K562 (cell line): ENCODE data around the gene P2RX1. TPM values are rescaled to one million over a fixed set of nuclear protein-coding genes. Genes with fewer than 3 reads are reported as not detected.

Experiments used
- BDP1 ChIP-seq: IDR thresholded peaks from 3 replicates; pipeline ENCODE4 v1.6.1; 2011; ENCODE audit not compliant: insufficient read length, insufficient read depth
- CBFA2T2 ChIP-seq: fragments of 450-650 bp; conservative IDR thresholded peaks from 2 replicates; pipeline ENCODE4 v1.6.1; 2017; ENCODE audit warnings: mild to moderate bottlenecking
- CGGBP1 ChIP-seq: fragments of 250-450 bp; sonication (Bioruptor Pico); IDR thresholded peaks from 2 replicates; pipeline ENCODE4 v1.9.0; 2021; ENCODE audit warnings: mild to moderate bottlenecking
- CREM ChIP-seq: IDR thresholded peaks from 2 replicates; pipeline ENCODE4 v1.6.1; 2014; ENCODE audit warnings: antibody characterized with exemption, low read depth
- DEAF1 ChIP-seq: fragments of 450-650 bp; formaldehyde crosslinking; IDR thresholded peaks from 2 replicates; pipeline ENCODE4 v1.4.0; 2020; ENCODE audit warnings: mild to moderate bottlenecking, moderate library complexity
- E4F1 ChIP-seq: fragments of 250-450 bp; sonication (Bioruptor Pico); IDR thresholded peaks from 2 replicates; pipeline ENCODE4 v1.5.0; 2021; ENCODE audit warnings: mild to moderate bottlenecking, borderline replicate concordance
- HMBOX1 ChIP-seq: sonication (generic); IDR thresholded peaks from 2 replicates; pipeline ENCODE4 v1.6.1; 2016
- HNRNPH1 ChIP-seq: fragments of 200-400 bp; formaldehyde crosslinking; optimal IDR thresholded peaks from 2 replicates; pipeline ENCODE3; 2017; ENCODE audit warnings: low read depth, mild to moderate bottlenecking, low read length, moderate library complexity
- KDM1A ChIP-seq, 2 experiments: fragments of 450-650 bp; IDR thresholded peaks; 2 replicates each; pipeline ENCODE4 v1.6.1; 2016; ENCODE audit warnings: mild to moderate bottlenecking in 2 of 2
- L3MBTL2 ChIP-seq: fragments of 450-650 bp; IDR thresholded peaks from 2 replicates; pipeline ENCODE4 v1.6.1; 2016; ENCODE audit warnings: mild to moderate bottlenecking, moderate library complexity
- LCOR ChIP-seq: sonication (generic); formaldehyde crosslinking; IDR thresholded peaks from 2 replicates; pipeline ENCODE4 v1.8.0; 2022; ENCODE audit warnings: mild to moderate bottlenecking, missing genetic modification reagents
- MYNN ChIP-seq, 2 experiments: sonication (generic); formaldehyde crosslinking in 1 of 2; IDR thresholded peaks; 2 replicates each; pipeline versions ENCODE4 v1.5.0 to v1.6.1; 2016 to 2020; ENCODE audit warnings: antibody characterized with exemption in 1 of 2, missing genetic modification reagents in 1 of 2
- PHF8 ChIP-seq: fragments of 200-600 bp; sonication (generic); IDR thresholded peaks from 2 replicates; pipeline ENCODE4 v1.6.1; 2012; ENCODE audit warnings: mixed run types, mild to moderate bottlenecking, inconsistent platforms, low read length, moderate library complexity, borderline replicate concordance
- POLR2G ChIP-seq: fragments of 200-400 bp; formaldehyde crosslinking; IDR thresholded peaks from 2 replicates; pipeline ENCODE4 v1.6.1; 2017; ENCODE audit warnings: low read depth, mild to moderate bottlenecking, antibody characterized with exemption, low read length, moderate library complexity
- POLR3A ChIP-seq: IDR thresholded peaks from 2 replicates; pipeline ENCODE4 v1.6.1; 2011; ENCODE audit warnings: borderline replicate concordance, mild to moderate bottlenecking, moderate library complexity; ENCODE audit not compliant: insufficient read length, insufficient read depth; ENCODE audit errors: extremely low read depth
- RBM34 ChIP-seq: fragments of 200-400 bp; formaldehyde crosslinking; IDR thresholded peaks from 2 replicates; pipeline ENCODE4 v1.6.1; 2018; ENCODE audit warnings: low read length, borderline replicate concordance; ENCODE audit not compliant: insufficient read depth
- SIN3A ChIP-seq, 2 experiments: fragments of 150-350 bp in 1 of 2; IDR thresholded peaks; 2 replicates each; pipeline ENCODE4 v1.6.1; 2011 to 2016; ENCODE audit warnings: borderline replicate concordance in 2 of 2, low read depth in 2 of 2, low read length in 2 of 2, mild to moderate bottlenecking in 2 of 2, moderate library complexity in 2 of 2; ENCODE audit not compliant: control insufficient read depth in 1 of 2
- SMAD4 ChIP-seq: fragments of 250-450 bp; sonication (Bioruptor Pico); conservative IDR thresholded peaks from 2 replicates; pipeline ENCODE4 v1.8.0; 2021; ENCODE audit warnings: inconsistent platforms, mild to moderate bottlenecking, moderate library complexity
- SMC3 ChIP-seq: conservative IDR thresholded peaks from 2 replicates; pipeline ENCODE4 v1.6.1; 2011; ENCODE audit warnings: low read depth, low read length, improper control_type of control experiment; ENCODE audit not compliant: insufficient read depth
- TAF9B ChIP-seq: fragments of 450-650 bp; IDR thresholded peaks from 2 replicates; pipeline ENCODE4 v1.6.1; 2018; ENCODE audit warnings: mild to moderate bottlenecking; ENCODE audit not compliant: partially characterized antibody
- TEAD2 ChIP-seq: fragments of 450-650 bp; IDR thresholded peaks from 2 replicates; pipeline ENCODE4 v1.6.1; 2016; ENCODE audit warnings: missing genetic modification characterization, control low read depth, missing compliant biosample characterization
- ZNF644 ChIP-seq: fragments of 200-800 bp; sonication (Bioruptor generic); IDR thresholded peaks from 2 replicates; pipeline ENCODE4 v1.6.1; 2016; ENCODE audit warnings: low read depth, missing genetic modification characterization, missing compliant biosample characterization
- polyA plus RNA-seq, 8 experiments: library from polyadenylated mRNA; depleted of rRNA in 4 of 8; stranded (reverse) in 5 of 8; unstranded in 3 of 8; fragments of >200 nt; fragmentation: Nextera tagmentation in 2 of 8; fragmentation: Illumina TruSeq in 1 of 8; extraction: Ambion mirVana in 2 of 8; extraction: Trizol in 1 of 8; gene quantifications; 2 replicates each; pipeline versions ENCODE4 v1.2.1 to v1.2.3, GENCODE V29; 2011 to 2014; ENCODE audit warnings: inconsistent platforms in 1 of 8, missing spikeins in 1 of 8
- total RNA-seq, 7 experiments: library from RNA; depleted of rRNA in 6 of 7; stranded (reverse); fragments of >200 nt in 6 of 7; fragmentation: Illumina TruSeq in 2 of 7; extraction: Trizol in 2 of 7; gene quantifications; 2 replicates each; pipeline versions ENCODE4 v1.2.1 to v1.2.3, GENCODE V29; 2011 to 2021; ENCODE audit warnings: low replicate concordance in 1 of 7

The P2RX1 gene
- total and polyA plus RNA-seq, 9 of the 15 experiments (the other 6 are each of a cell fraction or from before 2014, with no cell fraction given): 0.27 to 20.3 (median 10.3) TPM

- TF ChIP-seq TEAD2 (tag) (no peak), CGGBP1 (CRISPR knock-in tag) (no peak), HMBOX1 (no peak), PHF8 (no peak; the same call in 1 of the 2 replicates), KDM1A (IDR thresholded peaks at IDR 0.05) (peak in 1 of 2 experiments; percentile 62; a peak in 1 of 4 replicates), SMC3 (no peak), CBFA2T2 (no peak), POLR3A (no peak), ZNF644 (tag) (no peak), MYNN (IDR thresholded peaks at IDR 0.05) (no peak), MYNN (CRISPR knock-in tag; IDR thresholded peaks at IDR 0.05) (no peak), L3MBTL2 (peak; percentile 67; the same call in 1 of the 2 replicates), RBM34 (no peak), HNRNPH1 (no peak), E4F1 (CRISPR knock-in tag) (no peak), CREM (peak; percentile 13; the same call in 1 of the 2 replicates), BDP1 (no peak), DEAF1 (no peak), POLR2G (peak; percentile 55; the same call in 1 of the 2 replicates), SIN3A (IDR thresholded peaks at IDR 0.05; ENCODE audit: borderline replicate concordance in 2 of 2, control insufficient read depth in 1 of 2, low read depth in 2 of 2, low read length in 2 of 2) (peak; percentile 33 to 35; a peak in 1 of 4 replicates), LCOR (no peak), SMAD4 (CRISPR knock-in tag) (no peak), TAF9B (no peak)
These were observed 23.9 kb downstream of the P2RX1 start (continued) for GRCh38 chr17:3892095-3892998.
